Measurements from ENCODE around the gene CRB1. TPM values are rescaled to one million over a fixed set of nuclear protein-coding genes. Genes with fewer than 3 reads are reported as not detected.

CRB1 gene
- total and polyA plus RNA-seq, 2 of the 8 experiments (the other 6 are each of a cell fraction or from before 2014, with no cell fraction given), result 0.03 TPM; not detected in 1

- Histone ChIP-seq H3K9ac (replicated peaks in 1 of 4; ENCODE audit: extremely low read depth in 1 of 4, low read depth in 3 of 4, low read length in 3 of 4) (no peak overlapping the region), H2BK120ac (replicated peaks; ENCODE audit: low read depth, low read length) (no peak overlapping the region), H3K9me3 (ENCODE audit: insufficient read depth in 2 of 2, low read depth in 1 of 2, low read length in 1 of 2) (no peaks in the 10 kb centered on the region), H4K8ac (ENCODE audit: extremely low read depth, insufficient read depth, low read length) (no peak overlapping the region), H2BK5ac (ENCODE audit: low read depth, low read length) (no peak overlapping the region), H4K20me1 (replicated peaks in 1 of 2; ENCODE audit: control insufficient read depth in 1 of 2, insufficient read depth in 2 of 2, low read length in 2 of 2) (no peaks in the 10 kb centered on the region), H3K4me2 (ENCODE audit: insufficient read depth in 1 of 2, low read depth in 2 of 2, low read length in 2 of 2) (no peak overlapping the region), H3K23ac (ENCODE audit: insufficient read length) (no peak overlapping the region), H3K14ac (ENCODE audit: insufficient read length) (no peak overlapping the region), H3K56ac (replicated peaks; ENCODE audit: insufficient read length, low read depth, low read length) (no peak overlapping the region), H2BK20ac (ENCODE audit: low read length) (no peak overlapping the region), H3K23me2 (ENCODE audit: low read depth, low read length) (no peaks in the 10 kb centered on the region), H3K79me1 (ENCODE audit: low read depth, low read length) (no peaks in the 10 kb centered on the region), H3K18ac (ENCODE audit: extremely low read depth, low read length) (no peak overlapping the region), H2BK15ac (ENCODE audit: low read length) (no peak overlapping the region), H3K27me3 (replicated peaks in 1 of 4; ENCODE audit: control insufficient read depth in 3 of 4, extremely low read depth in 1 of 4, insufficient read depth in 3 of 4, low read length in 3 of 4) (no peaks in the 10 kb centered on the region), H3K4me3 (ENCODE audit: extremely low read depth in 1 of 4, insufficient read depth in 2 of 4, low read depth in 3 of 4, low read length in 4 of 4) (no peak overlapping the region), H4K5ac (ENCODE audit: insufficient read length, low read depth, low read length) (no peak overlapping the region), H3K4me1 (replicated peaks in 1 of 4; ENCODE audit: control insufficient read depth in 3 of 4, insufficient read depth in 4 of 4, low read length in 3 of 4) (peaks cover 0 to 4% (median 0%) of the 10 kb centered on the region in 4 experiments; a peak in 1 of 7 replicates), H2AK5ac (ENCODE audit: low read depth, low read length) (no peak overlapping the region), H3K79me2 (ENCODE audit: control insufficient read depth in 1 of 2, insufficient read depth in 2 of 2, low read length in 2 of 2) (no peaks in the 10 kb centered on the region), H4K91ac (replicated peaks; ENCODE audit: insufficient read length, low read length) (no peak overlapping the region), H3K4ac (replicated peaks; ENCODE audit: insufficient read length, low read depth, low read length) (no peak overlapping the region), H2AFZ (ENCODE audit: low read length) (no peak overlapping the region), H3K36me3 (ENCODE audit: control insufficient read depth in 2 of 4, insufficient read depth in 4 of 4, low read length in 3 of 4) (no peaks in the 10 kb centered on the region), H2BK12ac (ENCODE audit: low read depth, low read length) (no peak overlapping the region), H3K27ac (ENCODE audit: low read depth, low read length) (no peak overlapping the region)
- POLR2A ChIA-PET (ENCODE audit: partially characterized antibody), result no interaction called here
- CTCF ChIA-PET (ENCODE audit: partially characterized antibody), result no interaction called here
- FAIRE-seq (no peak), DNase-seq (ENCODE audit: low read depth in 1 of 2, low spot score in 2 of 2) (no peak)
- WGBS, 2 experiments (ENCODE audit: extremely low coverage in 1 of 2, insufficient coverage in 1 of 2, insufficient read length in 1 of 2, insufficient replicate concordance in 2 of 2, low coverage in 1 of 2, low lambda C conversion rate in 2 of 2, missing lambda C conversion rate in 1 of 2), result 100% methylated on average over 1 of the region's 1 CpG; no CpG with 5 or more reads in 1 of the 2 experiments
- TF ChIP-seq FOSL1 (IDR thresholded peaks at IDR 0.05; ENCODE audit: insufficient read depth, low read depth, low read length) (no peak), RNF2 (IDR thresholded peaks at IDR 0.05; ENCODE audit: borderline replicate concordance, low read depth, low read length, missing control alignments, poor library complexity, severe bottlenecking) (no peak), ZNF274 (IDR thresholded peaks at IDR 0.05; ENCODE audit: borderline replicate concordance, extremely low read depth, low read length) (no peak), TBP (IDR thresholded peaks at IDR 0.05; ENCODE audit: low read depth, low read length) (no peak), SP2 (IDR thresholded peaks at IDR 0.05; ENCODE audit: low read length) (no peak), SP4 (IDR thresholded peaks at IDR 0.05; ENCODE audit: low read length) (no peak), RXRA (IDR thresholded peaks at IDR 0.05; ENCODE audit: insufficient read depth, low read depth, low read length) (no peak)
Measured at GRCh38 chr1:197388801-197389200, 120.7 kb downstream of the CRB1 start.
